ENCODE measurements around the gene ADPGK.
"Not testable (repeated sequence)": the region's sequence is repeated elsewhere in the genome, so short reads cannot be mapped to it uniquely, and the experiment has no call there.

The ADPGK gene

DNA sequence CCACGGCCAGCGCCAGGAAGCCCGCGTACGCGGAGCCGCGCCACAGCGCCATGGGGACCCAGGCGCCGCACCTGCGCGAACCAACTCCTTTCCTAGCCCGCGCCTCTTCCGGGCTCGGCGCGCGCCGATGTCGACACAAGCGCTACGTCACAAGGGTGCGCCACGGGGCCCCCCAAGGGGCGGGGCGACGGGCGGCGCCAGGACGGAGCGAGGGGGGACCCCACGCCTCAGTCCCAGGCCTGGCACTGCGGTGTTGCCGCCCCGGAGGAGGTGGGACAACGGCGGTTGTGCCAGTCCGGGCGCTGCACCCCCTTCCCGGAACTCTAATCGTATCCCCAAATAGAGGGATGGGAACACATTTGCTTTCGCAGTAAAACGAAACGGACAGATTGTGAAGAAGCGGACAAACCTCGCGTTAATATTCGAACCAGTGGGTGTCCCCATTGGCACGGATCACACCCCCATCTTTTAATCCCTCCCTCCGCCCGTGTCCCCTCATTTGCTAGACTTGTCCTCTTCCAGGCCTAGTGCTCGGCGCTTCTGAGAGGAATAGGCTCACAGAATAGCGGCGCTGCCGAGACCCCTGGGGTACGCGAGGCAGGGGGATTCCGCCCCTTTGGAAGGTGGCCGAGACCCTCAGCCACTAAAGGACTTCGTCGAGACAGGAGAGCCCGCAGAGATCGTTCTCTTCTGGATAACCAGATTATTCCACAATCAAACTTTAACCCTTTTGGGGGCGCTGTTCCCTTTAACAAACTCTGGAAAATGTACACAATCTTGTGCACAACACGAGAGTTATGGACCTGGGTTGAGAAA, at the start of gene ADPGK:
Gene ADPGK (minus strand): TSS at position 119 of the 816 bp plus-strand sequence. CDS start 67 bp downstream, at position 52.
- DNase-seq = peak; percentile 94

DNA sequence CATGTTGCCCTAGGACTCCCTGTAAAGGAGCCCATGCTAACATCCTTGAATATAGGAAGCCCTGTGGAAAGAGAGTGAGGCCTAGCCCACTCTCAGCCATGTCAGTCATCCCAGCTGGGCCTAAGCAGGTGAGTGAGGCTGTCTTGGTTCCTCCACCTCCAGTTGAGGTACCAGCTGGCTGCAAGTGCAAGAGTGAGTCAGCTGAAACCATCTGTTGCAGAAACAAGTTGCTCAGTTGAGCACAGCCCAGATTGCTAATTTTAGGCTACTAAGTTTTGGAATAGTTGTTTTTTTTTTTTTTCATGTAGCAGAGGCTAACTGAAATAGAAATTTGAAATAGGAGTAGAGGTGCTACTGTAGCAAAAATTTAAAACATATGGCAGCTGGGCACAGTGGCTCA, 43.7 kb upstream of the ADPGK start:
- DNase-seq = no peak

DNA sequence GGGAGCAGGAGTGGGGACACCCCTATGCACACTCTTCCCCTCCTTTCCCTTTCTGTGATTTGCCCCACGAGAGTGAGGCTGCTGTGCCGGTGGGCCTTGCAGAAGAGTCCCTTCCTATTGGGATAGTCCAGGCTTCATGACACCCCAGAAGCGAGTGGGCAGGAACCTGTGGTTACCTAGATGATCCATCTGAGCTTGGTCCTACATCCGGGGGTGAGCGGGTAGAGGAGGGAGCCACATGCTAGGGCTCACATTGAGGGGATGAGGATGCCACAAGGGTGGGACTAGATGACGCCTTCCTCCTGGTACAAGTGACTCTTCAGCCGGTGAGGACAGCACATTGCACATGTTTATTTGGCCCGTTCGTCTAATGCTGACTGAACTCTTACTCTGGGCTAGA, 43.1 kb upstream of the ADPGK start:
- DNase-seq = no peak

DNA sequence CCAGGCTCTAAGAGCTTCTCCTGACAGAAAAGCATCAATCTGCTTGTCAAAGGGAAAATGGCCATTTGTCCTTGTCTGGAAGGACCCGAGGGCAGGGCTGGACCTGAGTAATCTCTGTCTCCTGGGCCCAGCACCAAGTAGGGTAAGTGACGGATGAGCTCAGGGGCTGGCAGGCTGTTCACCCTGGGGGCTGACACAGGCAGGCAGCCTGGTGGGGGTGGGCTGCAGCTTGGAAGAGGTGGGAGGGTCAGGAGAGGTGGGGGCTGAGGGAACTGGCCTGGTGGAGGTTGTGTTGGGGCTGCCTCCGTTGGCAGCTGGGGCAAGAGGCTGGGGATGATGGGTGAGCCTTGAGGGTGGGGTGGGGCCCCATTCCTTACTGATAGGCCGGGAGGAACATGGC, 42.3 kb upstream of the ADPGK start:
- DNase-seq = no peak

DNA sequence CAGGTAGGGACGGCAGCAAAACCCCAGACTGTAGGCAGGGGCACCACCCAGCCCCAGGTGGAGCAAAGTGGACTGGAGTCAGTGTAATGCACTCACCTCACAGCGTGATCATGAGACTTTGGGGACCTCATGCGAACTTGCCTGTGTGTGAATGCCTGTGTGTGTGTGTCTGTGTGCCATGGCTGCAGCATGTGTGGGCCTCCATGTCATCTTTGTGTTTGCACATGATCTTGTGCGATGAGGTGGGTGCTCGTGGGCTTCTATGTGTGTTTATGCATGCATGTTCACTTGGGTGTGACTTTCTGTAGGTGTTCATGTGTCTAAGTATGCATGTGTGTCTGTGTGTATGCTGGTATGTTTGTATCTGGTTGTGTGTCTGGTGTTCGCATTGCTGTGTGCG, 41.2 kb upstream of the ADPGK start:
- DNase-seq = no peak

DNA sequence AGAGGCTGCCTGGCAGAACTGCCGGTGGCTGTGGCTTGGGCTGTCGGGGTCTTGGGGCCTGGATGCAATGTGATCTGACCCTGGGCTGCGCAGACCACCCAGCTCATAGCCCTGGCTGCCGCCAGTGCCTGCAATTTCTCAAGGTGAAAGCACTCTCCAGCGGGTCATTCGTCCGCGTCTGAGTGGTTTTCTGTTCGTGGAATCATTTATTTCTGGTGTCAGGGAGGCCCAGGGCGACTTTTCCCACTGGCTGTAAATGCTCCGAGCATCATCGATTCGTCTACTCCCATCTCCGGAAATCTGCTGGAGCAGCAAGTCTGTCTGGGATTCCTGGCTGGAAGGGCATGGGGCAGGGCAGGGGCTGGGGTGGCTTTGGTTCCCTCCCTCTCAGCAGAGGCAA, 40.6 kb upstream of the ADPGK start:
- no peak for DNase-seq

DNA sequence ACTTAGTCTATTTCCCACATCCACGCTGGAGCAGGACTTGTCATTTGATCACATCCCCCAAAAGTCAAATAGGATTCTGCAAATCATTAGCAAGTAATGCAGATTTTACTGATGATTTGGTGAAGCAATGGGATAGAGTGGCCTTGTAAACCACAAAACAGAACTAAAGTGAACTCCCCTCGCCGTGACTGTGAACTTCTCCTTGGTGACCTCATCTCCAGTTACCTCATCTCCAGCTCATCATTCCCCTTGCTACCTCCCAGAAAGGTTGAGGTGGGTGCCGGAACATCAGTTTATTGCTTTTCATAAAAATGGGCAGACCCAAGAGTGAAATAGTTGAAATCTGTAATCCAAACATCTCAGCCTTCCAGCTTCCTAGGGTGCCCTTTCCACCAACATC, 36.7 kb upstream of the ADPGK start:
- DNase-seq = no peak

DNA sequence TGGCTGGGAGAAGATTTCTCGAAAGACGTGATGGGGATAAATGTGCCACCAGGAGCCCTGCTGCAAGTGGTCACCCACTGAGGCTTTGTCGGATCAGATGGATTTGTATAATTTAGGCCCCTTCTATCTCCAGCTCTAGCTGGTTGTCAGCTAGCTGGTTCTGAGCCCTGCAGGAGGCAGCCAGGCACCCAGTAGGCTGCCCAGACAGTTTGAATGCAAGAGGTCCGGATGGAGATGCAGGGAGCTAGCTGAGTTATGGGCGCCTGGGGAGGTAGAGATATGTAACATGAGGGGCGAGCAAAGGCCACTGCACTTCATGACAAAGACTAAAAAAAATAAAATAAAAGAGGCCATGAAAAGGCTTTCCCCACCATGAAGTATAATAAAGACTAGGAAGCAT, 35.1 kb upstream of the ADPGK start:
- no peak for DNase-seq

DNA sequence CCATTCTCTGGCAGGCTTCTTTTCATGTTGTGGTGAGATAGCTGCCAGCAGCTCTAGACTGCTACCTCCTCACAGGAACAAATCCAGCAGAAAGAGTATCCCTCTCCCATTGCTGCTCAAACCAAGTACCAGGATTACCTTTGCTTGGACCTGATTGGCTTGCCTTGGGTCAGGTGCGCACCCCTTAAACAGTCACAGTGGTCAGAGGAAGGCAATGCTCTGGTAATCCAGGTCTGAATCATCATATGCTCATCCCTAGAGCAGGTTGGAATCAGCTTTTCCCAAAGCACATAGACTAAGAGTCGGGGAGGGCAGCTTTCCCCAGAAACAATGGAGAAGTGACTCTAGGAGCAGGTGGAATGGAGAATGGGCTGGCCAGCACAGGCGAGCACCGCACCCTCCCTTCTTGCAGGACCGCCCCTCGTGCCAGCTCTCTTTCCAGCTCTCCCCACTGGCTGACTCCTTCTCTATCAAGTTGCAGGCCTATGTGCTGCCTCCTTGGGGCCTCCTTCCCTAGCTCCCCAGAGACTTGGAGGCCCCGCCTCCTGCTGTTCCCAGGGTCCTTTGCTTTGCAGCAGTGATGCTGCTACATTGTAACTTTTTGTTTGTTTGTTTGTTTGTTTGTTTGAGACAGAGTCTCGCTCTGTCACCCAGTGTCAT, 29.9 kb upstream of the ADPGK start:
- DNase-seq = no peak

DNA sequence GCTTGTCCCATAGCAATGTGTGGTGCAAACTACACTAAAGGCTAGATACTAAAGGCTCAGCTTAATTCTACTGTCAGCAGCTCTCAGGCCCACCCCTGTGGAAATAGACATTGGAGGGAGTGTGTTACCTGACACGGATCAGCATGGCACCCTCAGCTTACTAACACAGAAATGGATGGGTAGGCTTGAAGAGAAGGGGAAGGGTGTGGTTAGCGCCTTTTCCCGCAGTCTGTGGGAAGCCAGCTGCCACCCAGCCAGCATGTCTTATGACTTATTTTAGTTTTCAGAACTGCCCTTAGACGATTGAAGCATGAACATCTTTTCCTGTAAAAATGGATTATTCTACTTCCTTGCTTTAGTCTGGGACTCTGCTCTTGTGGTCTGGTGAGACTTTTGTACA, 25.8 kb upstream of the ADPGK start:
- no peak for DNase-seq

DNA sequence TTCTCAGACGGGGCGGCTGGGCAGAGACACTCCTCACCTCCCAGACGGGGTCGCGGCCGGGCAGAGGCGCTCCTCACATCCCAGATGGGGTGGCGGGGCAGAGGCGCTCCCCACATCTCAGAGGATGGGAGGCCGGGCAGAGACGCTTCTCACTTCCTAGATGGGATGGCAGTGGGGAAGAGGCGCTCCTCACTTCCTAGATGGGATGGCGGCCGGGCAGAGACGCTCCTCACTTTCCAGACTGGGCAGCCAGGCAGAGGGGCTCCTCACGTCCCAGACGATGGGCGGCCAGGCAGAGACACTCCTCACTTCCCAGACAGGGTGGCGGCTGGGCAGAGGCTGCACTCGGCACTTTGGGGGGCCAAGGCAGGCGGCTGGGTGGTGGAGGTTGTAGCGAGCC, 23.8 kb upstream of the ADPGK start:
- DNase-seq = not testable (repeated sequence)

DNA sequence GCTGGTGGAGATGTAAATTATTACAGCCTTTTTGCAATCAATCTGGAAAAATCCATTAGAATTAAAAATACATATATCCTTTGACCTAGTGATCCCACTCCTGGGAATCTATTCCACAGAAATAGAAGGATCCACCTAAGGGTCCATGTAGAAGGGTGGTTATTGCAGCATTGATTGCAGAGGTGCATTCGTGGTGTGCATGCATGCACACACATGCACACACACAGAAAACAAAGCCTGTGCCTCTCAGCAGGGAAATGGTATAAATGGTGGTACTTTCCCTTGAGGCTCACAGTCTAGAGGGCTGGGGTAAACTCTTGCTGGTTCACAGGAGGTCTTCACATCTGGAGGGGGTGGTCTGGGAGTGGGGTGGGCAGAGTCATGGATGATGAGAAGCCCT, 19.4 kb upstream of the ADPGK start:
- DNase-seq = no peak

DNA sequence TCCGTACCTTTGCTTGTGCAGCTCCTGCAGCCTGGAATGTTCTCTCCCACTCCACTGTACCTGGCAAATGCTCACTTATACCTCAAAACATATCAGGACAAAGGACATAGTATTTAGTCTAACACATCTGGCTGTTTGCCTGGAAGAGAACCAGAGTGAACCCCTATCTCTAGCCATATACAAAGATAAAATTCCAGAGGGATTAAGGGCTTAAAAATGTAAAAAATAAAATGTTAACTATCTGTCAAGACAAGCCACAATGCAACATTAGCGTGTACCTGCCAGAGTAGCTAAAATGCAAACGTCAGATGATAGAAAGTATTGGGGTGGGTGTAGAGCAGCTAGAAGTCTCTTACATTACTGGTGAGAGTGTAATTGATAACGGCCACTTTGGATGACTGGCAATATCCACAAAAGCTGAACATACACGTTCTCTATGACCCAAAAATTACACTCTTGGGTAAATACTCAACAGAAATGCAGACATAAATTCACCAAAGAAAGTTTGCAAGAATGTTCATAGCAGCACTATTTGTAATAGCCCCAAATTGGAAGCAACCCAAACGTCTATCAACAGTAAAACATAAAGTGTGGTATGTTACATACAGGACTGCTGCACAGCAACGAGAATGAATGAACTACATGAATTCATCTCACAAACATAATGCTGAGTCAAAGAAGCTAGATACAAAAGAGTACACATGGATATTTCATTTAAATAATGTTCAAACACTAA, 18.2 kb upstream of the ADPGK start:
- DNase-seq = no peak

DNA sequence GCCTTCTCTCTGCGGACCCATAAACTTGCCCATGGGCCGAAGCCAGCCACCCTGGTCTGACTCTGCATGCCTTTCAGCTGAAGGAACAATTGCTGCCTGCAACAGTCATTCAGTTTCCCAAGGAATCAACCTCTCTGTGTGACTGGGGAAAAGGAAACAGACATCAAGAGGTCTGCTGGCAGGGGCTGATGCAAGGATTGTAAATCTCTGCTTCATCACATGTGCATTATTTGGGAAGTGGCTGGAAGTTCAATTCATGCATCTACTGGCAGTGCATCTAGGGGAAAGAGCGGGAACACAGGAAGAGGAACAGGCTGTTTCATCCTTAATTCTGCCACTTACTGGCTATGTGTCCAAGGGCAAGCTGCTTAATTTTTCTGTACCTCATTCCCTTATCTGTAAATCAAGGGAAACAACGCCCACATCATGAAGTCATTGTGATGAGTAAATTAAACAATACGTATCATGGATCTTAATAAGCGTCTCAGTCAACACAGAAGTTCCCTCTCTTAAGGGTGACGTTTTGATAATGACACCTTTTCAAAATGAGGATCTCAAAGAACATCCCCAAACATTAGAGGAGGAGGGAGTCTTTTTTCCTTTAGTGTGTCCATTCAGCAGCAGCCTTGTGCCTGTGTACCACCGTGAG, 17.4 kb upstream of the ADPGK start:
- DNase-seq = no peak

DNA sequence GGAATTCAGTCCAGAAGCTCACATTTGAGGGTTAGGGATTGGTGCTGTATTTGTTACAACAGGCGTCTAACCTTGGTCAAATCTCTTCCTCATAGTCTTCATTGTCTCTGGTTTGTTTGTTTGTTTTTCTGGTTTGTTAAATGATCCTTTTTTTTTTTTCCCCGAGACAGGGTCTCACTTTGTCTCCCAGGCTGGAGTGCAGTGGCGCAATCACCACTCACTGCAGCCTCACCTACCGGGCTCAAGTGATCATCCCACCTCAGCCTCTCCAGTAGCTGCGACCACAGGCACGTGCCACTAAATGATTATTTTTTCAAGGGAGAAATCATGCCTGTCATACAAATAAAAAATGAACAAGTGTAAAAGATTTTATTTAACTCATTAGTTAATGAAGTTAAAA, 14.3 kb upstream of the ADPGK start:
- DNase-seq = no peak

DNA sequence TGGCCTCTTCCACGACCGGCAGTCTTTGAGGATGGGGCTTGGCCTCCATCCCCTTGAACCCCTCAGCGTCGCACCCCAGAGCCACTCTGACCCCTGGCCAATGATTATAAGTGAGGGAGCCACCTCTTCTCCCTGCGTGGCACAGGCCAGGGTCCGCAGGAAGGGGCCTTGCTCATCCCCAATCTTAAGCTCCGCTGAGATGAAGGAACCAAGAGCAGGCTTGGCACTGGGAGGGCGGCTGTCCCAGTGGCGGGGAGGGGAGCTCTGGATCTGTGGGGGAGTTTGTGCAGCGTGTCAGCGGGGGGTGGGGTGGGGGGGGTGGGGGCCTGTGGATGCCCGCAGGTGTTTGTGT, 13.8 kb upstream of the ADPGK start:
- DNase-seq = no peak

DNA sequence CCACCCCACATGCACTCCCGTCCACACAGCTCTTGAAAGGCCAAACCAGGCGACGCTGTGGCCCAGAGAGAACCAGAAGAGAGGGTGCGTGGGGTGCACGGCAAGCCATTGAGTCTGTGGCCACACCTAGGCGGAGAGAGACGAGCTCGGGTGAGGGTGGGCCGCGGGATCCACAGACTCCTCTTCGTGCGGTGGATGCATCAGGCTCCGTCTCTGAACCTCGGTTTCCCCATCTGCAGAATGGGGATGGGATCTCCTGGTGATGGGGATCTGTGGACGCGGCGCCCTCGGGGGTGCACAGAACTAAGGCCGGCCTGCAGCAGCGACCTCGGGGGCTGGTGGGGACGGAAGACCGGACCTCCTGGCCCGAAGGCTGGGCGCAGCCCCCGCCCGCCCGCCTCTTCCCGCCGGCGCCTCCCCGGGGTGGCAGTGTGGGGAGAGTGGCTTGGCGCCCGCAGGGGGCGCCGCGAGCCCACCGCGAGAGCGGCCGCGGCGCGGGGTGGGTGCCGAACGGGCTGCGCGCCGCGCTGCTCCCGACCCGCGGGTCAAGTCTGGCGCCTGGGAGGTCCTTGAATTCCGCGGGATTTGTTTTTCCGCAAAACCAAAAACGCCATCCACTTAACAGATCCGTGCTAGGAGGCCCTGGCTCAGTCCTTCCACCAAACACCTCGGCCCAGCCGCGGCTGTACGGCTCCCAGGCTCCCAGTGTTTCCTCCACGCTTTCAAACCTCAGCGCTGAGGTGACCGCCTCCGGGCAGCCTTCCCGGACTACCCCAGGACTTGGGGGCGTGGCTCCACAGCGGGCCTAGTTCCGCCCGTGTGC, 13.2 kb upstream of the ADPGK start:
- peak; percentile 52 for DNase-seq

DNA sequence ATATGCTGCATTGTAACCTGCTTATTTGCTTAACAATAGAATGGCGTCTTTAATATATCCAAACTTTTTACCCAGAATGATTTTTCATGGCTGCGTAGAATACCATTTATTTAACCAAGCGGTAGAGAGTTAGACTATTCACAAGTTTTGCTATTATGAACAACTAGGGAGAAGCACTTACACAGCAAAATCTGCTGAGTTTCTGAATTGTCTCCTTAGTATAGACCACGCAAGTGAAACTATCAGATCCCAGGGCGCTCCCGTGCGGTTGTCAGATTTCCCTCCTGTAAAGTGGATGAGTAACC, 12.6 kb upstream of the ADPGK start:
- no peak for DNase-seq

DNA sequence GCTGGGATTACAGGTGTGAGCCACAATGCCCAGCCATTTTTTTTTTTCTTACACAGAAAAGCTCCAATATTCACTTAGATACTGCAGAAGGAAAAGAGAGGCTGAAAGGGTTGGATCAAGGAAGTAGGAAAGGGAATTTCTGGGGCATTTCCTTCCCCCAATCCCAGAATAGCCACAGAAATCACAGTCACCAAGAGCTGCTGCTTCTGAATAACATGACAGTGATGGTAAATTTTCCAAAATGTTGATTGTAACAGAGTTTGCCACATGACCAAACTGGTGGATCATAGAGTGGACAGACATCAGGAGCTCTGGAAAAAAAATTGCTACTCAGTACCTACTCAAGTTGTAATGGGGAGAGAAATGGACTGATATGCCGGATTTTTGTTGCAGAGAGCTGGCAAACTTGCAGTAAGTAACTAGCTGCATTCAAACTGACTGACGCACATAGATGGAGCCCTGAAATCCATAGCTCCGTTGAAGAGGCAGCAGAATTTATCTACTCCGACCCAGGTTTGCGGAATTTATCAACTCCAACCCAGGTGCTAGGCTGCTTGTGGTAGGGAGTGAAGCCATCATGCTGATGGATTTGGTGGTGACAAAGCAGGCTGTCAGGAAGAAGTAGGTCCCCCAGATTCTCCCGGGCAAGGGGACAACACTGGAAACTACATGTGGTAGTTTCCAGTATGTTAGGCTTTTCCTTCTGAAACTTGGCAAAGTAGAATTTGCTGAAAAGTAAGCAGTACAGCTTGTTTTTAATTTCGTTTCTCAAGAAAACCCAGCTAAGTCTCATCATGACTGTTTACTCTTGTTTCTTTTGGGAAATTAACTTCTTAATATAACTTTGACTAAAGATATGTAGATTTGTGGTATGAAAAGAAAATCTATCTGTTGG, 10.5 kb upstream of the ADPGK start:
- DNase-seq = no peak

DNA sequence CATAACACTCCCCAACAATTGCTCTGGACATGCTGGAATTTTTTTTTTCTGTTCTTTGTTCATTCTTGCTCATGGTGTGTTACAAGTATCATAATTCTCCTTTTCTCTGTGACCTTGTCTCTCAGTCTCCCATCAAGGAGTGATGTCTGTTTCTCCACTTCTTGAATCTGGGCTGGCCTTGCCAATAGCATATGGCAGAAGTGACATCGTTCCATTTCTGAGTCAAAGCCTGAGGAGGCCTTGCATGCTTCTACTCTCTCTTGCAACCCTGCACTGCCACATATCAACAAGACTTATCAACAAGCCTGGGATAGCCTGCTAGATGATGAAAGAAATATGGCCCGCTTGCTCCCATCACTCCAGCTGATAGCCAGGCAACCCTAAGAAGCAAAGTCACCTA, 8.9 kb upstream of the ADPGK start:
- no peak for DNase-seq

DNA sequence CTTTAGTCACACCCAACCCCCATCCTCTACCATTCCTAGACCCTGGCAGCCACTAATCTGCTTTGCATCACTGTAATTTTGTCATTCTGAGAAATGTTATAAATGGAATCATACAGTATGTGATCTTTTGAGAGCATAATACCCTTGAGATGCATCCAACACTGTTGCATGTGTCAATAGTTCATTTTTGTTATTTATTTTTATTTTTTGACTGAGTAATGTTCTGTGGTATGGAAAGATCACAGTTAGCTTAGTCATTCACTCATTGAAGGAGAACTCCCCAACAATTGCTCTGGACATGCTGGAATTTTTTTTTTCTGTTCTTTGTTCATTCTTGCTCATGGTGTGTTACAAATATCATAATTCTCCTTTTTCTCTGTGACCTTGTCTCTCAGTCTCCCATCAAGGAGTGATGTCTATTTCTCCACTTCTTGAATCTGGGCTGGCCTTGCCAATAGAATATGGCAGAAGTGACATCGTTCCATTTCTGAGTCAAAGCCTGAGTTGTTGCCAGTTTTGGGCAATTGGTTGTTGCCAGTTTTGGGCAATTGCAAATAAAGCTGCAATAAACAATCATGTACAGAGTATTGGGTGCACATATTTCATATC, 6.8 kb upstream of the ADPGK start:
- no peak for DNase-seq

Data from activated naive CD4-positive, alpha-beta T cell treated with Interleukin-2 at 50 U/mL for 16 hours (primary cell).